T-helper 1 cell (primary cell): ENCODE measurements around the gene LGI2.

Experiments
- DNase-seq, 5 donors: peaks; one replicate each; pipeline ENCODE4 v3.0.0-alpha.2; 2012 to 2020

The LGI2 gene

DNA sequence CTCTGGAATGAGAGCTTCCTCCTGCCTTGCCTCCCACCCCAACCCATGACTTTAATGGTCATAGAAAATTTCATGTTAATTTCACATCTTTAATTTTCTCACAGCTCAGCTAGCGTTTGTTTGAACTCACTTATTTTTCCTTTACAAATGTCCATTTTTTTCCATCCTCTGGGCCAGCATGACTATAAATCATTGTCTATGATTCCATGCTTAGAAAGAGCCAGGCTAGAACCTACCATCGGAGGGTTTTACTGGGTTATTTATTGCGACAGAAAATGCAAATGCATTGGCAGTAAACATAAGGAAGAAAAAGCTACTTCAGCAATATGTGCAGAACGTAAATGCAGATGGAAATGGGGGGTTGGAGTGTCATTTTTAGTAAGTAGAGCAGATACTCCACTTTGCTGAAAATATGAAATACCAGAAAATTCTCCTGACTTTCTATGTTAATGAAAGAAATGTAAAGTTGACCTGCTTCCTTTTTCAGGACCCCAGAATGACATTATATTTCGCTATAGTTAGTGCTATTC lies 37.1 kb downstream of the LGI2 start:
- DNase-seq: no peak

DNA sequence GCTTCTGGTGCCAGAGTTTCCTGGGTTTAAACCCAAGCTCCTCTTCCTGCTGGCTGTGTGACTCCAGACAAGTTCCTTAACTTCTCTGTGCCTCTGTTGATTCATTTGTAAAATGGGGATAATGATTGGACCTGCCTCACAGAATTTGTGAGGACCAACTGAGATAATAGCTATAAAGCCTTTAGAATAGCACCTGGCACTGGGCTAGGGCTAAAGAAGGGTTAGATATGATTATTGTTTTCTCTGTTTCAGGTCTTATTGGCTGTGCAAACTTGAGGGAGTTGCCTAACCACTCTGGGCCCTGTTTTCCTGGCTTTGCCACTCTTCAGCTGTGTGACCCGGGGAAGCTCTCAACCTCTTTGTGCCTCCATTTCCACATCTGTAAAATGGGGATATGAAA lies 37.8 kb downstream of the LGI2 start:
- DNase-seq: no peak

DNA sequence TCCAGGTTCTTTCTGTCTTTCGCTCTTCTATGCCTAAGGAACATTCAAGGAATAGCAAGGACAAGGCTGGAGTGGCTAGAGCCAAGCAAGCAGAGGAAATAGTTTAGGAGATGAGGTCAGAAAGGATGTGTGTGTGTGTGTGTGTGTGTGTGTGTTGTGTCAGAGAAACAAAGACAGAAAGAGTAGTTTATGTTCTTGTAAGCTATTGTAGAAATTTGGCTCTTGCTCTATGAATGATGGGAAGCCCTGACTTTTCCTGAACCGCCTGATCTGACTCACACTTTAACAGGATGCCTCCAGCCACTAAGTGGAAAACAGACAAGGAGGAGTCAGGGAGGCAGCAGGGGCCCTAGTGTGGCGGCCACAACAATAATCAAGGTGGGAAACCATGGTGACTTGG lies 39.7 kb downstream of the LGI2 start:
- no peak for DNase-seq

DNA sequence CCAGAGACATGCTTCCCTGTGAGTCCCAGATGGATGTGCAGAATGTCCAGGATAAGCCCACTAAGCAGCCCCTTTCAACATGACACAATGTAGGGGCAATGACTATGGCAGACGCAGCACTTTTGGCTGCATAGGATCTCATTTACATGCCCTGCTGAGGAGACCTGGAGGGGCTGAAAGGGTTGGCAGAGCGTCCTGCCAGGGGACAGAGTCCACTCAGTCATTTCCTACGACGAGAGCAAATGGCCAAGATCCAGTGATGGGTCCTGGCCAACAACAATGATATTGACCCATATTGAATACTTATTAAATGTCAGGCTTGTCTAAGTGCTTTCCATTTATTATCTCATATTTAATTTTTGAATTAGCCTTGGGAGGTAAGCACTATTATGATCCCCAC lies 41.4 kb downstream of the LGI2 start:
- no peak for DNase-seq

DNA sequence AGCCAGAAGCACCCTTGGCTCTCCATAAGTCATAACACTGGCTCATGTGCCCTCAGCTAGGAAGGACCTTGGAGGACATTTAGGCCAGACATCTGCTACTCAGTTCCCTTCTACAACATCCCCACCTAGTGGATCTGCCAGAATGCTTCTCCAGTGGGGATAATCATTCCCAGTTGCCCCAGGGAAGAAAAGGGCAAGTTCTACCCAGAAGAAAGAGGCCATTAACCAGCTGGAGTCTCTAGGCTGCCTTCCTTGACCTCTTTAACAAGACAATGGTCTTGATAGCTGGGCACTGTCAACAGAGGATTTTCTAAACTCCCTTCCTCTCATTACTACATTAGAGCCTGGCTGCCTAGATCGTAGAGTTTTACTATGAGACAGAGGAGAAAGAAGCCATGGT lies 42.0 kb downstream of the LGI2 start:
- DNase-seq: no peak

DNA sequence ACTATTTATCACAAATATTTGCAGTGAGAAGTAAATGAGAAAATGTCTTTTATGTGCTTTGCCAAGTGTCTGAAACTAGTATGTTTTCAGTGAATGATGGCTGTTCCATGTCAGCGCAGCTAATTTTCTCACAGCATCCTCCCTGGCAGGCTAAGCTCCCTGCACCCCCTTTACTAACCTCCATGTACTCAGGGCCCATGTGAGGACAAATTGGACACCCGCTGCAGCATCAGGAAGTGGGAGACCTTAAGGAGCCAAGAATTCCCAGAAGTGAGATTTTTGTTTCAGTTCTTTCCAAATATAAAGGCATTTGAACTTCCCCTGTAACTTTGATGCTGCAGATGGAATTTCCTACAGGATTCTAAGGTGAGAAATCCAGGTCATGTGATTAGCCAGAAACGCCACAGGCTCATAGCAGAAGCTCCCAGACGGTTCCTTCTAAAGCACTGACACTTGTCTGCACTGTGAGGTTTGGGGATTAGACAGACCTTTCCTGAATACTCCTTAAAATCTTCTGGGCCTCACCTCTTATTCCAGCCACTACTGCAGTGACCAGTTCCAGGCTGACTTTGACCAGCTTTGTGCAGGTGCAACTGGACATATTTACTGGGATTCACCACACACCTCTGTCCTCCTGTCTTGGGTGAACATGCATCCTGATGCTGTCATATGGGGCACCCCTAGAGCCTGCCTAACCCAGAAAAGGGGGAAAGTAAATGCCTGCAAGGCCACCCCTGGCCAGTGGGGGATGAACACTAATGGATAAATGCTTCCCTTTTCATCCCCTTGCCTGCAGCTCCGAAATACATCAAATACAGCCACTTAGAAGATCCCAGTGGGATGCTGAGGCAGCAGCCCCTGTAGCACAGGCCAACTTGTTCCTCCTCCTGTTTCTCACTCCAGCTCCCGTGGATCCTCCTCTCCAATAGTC lies 45.9 kb downstream of the LGI2 start:
- no peak for DNase-seq

DNA sequence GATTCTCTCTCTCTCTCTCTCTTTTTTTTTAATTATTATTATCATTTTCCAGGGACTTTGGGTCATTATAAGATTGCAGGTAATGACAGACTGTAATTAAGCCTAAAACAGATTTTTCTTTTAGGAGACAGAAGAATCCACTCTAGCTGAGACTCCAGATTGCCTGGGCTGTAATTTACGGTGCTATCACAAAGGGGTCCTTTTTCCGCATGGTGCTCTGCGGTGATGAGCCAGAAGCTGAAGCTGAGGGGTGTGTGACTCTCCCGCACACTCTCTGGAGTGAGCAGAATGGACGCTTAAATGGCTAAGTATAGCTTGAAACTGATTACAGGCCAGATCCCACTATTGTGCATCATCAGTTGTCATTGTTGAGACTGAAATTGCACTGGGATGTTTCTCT lies 50.0 kb downstream of the LGI2 start:
- DNase-seq: no peak

DNA sequence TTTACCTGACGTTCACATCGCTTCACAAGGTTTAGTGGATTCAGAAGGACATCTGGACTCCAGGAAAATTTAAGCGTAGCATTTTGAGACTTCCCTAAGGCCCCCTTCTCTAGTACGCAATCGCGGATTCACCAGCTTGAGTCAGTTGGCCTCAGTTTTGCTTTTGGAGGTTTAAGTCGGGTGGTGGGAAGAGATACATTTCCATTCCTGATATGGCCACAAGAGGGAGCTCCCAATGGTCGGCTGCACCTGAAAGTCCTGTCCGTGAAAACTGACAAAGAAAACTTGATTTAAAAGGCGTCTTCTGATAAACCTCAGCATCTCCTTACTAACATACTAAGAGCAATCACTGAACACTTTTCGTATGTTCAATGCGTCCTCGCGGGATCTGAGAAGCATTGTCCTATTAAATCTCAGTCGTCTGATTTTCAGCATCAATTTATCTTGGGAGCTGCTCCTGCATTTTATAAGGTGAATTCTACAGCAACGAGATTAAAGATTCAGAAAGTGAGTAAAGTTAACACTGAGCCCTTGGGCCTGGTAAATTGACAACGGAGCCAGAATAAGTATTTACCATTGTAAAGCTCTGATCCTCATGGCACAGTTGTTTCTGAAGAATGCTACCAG lies 50.6 kb downstream of the LGI2 start:
- DNase-seq: peak in 3 of 5 donors; percentile 9 to 52 (median 33)

DNA sequence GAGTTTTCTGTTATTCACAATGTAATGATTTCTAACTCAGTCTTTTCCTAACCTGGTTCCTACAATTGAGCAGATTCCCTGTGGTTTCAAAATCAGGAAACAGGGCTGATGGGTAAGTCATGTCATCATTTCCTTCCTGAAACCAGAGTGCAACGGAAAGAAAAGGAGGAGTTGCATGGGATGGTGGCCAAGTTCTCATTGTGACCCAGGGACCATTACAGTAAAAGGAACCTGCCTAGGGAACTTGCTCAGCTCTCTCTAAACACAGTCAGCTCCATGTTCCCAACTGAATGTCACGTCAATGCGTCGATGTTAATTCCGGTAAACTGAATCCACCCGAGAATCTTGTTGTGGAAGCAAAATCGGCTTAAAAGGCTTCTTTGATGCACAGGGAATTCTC lies 51.2 kb downstream of the LGI2 start:
- no peak for DNase-seq

DNA sequence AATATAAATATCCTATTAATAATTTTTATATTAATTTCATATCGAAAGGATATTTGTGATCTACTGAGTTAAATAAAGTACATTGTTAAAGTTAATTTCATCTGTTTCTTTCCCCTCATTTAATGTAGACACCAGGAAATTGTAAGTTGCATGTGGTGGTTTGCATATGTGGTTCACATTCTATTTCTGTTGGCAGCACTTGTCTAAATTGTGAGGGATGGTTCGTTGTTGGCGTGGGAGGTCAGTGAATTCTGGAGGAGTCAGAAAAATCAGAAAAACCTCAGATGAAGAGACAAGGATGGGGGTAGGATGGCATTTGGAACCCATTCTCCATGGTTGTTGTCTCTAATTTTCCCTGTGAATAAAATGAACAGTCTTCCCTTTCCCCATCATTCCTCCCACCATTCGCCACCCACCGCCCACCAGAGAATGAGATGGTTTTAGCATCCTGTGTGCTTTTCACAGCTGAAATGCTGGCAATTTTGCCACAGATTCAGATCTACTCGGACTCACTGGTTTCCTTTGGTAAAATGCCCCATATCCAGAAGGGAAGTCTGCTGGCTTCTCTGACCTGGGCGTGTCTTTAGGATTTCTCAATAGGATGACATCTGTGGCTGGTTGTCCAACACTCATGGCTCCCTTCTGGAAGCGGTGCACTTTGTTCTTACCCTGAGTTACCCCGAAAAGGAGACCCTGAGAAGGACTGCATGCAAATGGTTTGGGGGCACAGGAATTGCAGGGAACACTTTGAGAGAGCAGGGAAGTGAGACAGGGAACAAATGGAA lies 52.3 kb downstream of the LGI2 start:
- no peak for DNase-seq

DNA sequence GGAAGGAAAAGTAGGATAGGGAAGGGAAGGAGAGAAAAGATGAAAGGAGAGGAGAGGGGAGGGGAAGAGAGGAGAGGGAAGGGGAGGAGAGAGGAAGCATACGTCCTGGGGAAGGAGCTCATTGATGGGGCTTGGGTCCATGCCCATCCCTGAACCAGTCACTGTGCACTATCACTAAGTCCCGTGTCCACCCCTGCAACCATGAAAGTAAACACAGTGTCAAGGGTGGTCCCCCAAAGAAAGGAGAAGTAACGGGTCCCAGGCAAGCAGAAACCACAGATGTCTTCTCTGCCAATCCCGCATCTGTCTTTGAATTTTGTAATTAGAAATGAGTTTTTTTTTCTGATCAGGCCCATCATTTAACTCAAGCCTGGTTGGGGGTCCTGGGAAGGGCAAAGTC lies 55.2 kb downstream of the LGI2 start:
- no peak for DNase-seq

DNA sequence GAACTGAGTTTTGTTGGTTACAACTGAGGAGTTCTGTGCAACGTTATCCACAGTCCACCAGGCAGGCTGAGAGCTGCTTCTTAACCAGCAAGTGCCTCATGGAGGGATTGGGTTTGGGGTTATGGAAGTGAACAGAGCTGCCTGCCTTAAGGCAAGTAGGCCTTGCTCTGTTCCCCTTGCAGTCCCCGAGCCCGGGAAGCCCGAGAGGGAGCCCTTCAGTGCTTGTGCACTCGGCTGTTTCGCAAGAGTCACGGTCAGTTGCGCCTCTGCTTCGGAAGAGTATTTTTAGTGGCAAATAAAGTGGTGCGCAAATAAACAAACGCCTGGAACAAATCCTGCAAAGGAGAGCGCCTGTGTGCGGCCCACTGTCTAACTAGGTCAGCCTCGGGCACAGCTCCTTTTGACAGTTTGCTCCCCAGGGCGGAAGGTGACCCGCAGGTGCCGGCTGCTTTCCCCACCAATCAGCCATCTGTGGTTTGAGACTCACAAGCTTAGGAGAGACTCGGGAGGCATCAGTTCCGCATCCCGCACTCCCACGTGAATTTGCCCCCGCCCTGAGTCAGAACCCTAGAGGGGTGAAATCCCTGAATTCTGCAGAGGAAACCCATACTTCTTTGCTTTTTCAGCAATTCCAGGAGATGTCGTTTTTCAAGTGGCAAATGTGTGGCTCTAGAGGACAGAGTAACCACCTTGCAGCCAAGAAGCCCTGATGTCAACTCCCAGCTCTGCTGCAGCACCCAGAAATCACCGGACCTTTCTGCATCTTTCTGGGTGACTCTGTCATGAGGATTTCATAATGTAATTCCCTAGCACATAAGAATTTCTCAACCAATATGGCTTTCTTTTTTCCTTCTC lies 56.8 kb downstream of the LGI2 start:
- no peak for DNase-seq

DNA sequence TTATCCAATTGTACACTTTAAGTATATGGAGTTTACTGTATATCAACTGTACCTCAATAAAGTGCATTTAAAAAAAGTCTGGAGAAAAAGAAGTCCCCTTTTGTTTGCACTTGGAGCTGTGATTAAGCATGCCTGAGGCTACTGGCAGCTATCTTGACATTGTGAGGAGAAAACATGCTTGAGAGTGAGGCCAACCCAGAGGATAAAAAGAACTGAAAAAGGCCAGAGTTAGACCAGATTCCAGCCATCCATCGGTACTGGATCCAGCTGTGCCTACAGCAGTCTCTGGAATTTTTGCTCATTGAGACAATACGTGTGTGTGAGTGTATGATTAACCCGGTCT lies 57.4 kb downstream of the LGI2 start:
- DNase-seq: no peak

DNA sequence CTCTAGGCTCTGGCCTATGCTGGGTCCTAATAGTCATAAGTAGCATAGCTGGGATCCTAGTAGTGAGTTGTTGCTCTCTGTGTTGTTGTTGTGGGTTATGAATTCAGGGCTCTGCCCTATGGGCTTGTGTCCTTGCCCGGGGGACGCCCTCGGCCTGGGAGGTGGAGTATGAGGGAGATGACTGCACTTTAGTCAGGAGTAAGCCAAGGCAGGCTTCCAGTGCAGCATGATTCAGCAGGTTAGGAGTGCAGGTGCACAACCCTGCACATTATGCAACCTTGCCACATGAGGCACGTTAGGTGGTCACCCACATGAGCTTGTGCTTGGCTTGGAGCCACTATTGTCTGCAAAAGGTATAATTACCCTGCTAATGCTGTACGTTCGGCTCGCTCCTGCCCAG lies 59.6 kb downstream of the LGI2 start:
- DNase-seq: no peak

DNA sequence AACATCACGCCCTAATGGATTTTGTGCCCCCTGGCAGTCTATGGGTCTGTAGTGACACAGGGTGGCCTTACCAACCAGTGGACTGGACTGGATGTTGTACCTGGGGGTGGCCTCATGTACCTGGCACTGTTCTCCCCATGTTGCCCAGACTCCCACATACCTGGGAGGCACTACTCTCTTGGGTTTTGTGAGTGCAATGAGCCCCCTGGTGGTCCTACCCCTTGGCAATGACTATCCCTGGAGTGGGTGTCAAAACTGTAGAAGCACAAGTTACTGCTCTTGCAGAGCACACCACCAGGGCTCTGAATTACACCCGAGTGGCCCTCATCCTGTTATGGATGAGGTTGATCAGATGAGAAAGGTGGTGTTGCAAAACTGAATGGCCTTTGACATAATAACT lies 60.1 kb downstream of the LGI2 start:
- no peak for DNase-seq

DNA sequence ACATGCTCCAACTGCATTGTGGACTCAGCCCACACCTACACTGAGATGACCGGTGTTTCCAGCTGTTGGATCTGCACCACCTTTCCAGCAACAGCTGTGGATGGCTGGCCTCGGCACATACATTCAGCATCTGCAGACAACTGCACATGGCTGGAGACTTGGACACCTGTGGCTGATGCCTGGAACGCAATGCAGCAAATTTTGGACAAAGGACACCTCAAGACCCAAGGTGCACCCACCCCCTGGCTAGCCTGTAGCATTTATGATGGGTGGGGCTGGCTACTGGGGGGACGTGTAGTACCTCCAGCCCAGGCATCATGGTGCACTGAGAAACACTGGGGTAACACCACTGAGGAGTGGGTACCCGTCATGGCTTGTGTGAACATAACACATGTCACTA lies 60.6 kb downstream of the LGI2 start:
- no peak for DNase-seq

DNA sequence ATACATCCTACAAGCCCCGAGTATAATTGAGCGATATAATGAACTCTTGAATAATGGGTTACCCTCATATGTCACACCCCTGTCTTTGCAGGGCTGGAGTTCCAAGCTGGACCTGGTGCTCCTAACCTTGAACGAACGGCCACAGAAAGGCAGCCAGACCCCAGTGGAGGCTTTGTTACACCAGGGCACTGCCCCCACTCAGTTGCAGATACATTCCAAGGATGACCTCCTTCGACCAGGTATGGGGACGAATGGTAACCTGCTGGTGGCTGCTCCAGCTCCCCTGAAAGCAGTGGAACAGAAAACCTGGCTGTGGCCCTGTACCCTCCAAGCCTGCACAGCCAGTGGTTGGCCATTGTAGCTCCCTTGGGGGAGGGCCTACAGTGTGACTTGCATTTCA lies 61.3 kb downstream of the LGI2 start:
- DNase-seq: no peak

DNA sequence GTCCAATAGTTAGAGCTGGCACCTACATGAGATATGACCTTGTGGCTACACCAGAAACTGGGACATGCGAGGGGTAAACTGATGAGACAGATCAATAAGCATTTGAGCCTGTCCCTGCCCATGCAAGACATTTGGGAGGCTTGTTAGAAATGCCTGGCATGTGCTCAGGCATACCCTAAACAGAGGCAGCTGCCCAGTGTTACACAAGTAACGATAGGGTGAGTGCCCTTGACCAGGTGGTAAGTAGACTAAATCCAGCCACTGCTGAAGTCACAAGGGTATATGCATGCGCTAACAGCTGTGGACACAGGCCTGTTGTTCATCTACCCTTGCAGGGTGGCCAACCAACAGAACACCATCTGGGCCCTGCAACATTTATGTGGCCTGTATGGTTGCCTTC lies 61.8 kb downstream of the LGI2 start:
- DNase-seq: no peak

DNA sequence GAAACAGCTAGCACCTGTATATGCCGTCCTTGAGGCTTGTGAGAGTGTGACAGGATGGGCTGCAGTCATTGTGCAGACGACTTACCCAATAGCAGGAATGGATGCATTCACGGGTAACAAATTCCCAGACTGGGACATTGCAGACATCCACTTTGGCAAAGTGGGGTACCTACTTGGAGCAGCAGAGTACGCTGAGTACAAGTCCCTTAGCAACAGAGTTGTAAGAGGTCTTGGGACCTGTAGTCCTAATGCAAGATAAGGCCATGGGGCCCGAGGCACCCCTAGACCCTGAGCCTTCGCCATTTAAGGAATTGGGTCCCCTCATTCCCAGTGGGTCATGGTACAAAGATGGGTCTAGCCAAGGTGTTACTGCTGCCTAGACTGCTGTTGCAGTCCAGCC lies 62.5 kb downstream of the LGI2 start:
- no peak for DNase-seq

DNA sequence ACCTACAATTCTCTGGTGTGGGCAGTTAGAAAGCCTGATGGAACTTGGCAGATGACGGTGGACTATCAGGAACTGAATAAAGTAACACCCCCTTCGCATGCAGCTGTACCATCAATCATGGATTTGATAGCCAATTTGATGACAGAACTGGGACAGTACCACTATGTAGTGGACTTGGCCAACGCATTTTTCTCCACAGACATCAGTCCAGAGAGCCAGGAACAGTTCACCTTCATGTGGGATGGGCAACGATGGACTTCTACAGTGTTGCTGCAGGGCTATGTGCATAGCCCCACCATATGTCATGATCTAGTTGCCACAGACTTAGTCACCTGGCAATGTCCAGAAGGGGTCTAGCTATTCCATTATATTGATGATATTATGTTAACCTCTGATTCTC lies 63.4 kb downstream of the LGI2 start:
- DNase-seq: no peak

DNA sequence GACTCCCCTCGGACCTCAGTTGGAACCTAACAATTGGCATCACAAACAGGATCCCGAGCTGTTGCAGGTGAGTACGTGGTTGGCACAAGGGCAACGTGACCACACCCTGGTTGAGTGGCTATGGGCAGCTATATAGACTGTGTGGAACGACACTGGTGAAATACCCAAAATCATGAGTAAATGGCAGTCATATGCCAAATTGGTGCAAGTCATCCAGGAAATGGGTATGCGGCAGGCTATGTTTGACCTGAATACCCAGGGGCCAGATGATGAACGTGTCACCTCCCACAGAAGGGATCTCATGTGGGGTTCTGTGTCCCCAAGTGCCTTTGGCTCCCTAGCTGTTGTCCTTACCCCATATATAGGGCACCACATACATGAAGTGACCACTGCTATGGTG lies 64.7 kb downstream of the LGI2 start:
- no peak for DNase-seq

DNA sequence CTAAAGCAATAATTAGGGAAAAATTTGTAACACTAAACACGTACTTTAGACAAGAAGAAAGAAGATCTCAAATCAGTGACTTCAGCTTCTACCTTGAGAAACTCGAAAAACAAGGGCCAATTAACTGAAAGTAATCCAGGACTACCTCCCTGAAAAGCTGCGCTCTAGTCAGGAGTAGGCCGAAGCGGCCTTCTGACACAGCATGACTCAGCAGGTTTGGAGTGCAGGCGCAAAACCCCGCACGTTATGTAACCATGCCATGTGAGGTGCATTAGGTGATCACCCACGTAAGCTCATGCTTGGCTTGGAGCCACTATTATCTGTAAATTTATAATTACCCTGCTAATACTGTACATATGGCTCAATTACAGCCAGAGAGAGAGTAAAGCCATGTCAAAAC lies 65.1 kb downstream of the LGI2 start:
- DNase-seq: no peak

DNA sequence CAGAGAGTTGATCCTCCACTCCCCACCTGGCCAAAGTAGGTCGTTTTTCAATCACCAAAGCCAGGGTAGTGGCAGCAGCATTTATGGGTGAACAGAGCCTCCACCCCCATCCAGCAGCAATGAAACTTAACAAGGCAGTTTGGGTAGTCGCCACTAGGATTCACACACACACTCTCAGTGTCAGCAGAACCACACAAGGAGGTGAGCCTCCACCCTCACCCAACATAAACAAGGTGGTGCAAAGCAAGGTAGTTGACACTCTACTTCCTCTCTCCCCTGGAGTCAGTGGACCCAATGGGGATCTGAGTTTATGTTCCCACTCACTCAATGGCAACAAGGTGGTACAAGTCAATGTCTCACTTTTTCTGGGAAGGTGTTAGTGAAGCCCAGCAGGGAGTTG lies 67.5 kb downstream of the LGI2 start:
- DNase-seq: no peak
